H9 (cell line): ENCODE measurements around the gene MMP25. TPM values are rescaled to one million over a fixed set of nuclear protein-coding genes. Genes with fewer than 3 reads are reported as not detected.

Experiments
- DNase-seq: peaks from one replicate; pipeline ENCODE4 v3.0.0-alpha.2; 2017
- H2AFZ ChIP-seq: one replicate; pipeline ENCODE4 v1.6.1; 2013; ENCODE audit warnings: mild to moderate bottlenecking, low read length, control low read depth, moderate library complexity
- H2AK5ac ChIP-seq: 2 replicates; pipeline ENCODE4 v1.6.1; 2013; ENCODE audit warnings: low read length, control low read depth, mixed read lengths; ENCODE audit not compliant: insufficient read length
- H2BK120ac ChIP-seq: one replicate; pipeline ENCODE4 v1.6.1; 2013; ENCODE audit warnings: low read depth, mild to moderate bottlenecking, low read length, control low read depth, inconsistent platforms; ENCODE audit not compliant: poor library complexity, severe bottlenecking
- H2BK12ac ChIP-seq: 2 replicates; pipeline ENCODE4 v1.6.1; 2013; ENCODE audit warnings: low read length, control low read depth, mixed read lengths, low read depth; ENCODE audit not compliant: insufficient read length
- H2BK15ac ChIP-seq: 2 replicates; pipeline ENCODE4 v1.6.1; 2013; ENCODE audit warnings: low read depth, low read length, control low read depth
- H2BK20ac ChIP-seq: one replicate; pipeline ENCODE4 v1.6.1; 2013; ENCODE audit warnings: low read depth, mild to moderate bottlenecking, low read length, control low read depth, inconsistent platforms; ENCODE audit not compliant: poor library complexity, severe bottlenecking
- H2BK5ac ChIP-seq: 2 replicates; pipeline ENCODE4 v1.6.1; 2013; ENCODE audit warnings: low read length, control low read depth, mixed read lengths; ENCODE audit not compliant: insufficient read length
- H3K14ac ChIP-seq: 2 replicates; pipeline ENCODE4 v1.6.1; 2013; ENCODE audit warnings: low read length, control low read depth; ENCODE audit not compliant: insufficient read depth
- H3K18ac ChIP-seq: 2 replicates; pipeline ENCODE4 v1.6.1; 2013; ENCODE audit warnings: low read depth, mild to moderate bottlenecking, mixed read lengths, low read length, control low read depth; ENCODE audit not compliant: insufficient read length
- H3K23ac ChIP-seq: 2 replicates; pipeline ENCODE4 v1.6.1; 2013; ENCODE audit warnings: low read length, control low read depth, mixed read lengths, low read depth; ENCODE audit not compliant: insufficient read length
- H3K23me2 ChIP-seq: 2 replicates; pipeline ENCODE4 v1.6.1; 2013; ENCODE audit warnings: low read depth, mild to moderate bottlenecking, mixed read lengths, low read length, control low read depth; ENCODE audit not compliant: insufficient read length, poor library complexity, severe bottlenecking
- H3K27ac ChIP-seq: 2 replicates; pipeline ENCODE4 v1.5.1; 2013; ENCODE audit warnings: low read length, control low read depth, mixed read lengths, low read depth; ENCODE audit not compliant: insufficient read length
- H3K27me3 ChIP-seq: 2 replicates; pipeline ENCODE4 v1.6.1; 2013; ENCODE audit warnings: low read length, control low read depth, inconsistent platforms; ENCODE audit not compliant: insufficient read depth
- H3K4ac ChIP-seq: 2 replicates; pipeline ENCODE4 v1.6.1; 2013; ENCODE audit warnings: low read depth, mild to moderate bottlenecking, control low read depth, inconsistent platforms, low read length, moderate library complexity
- H3K4me1 ChIP-seq: 2 replicates; pipeline ENCODE4 v1.6.1; 2013; ENCODE audit warnings: low read length, control low read depth, inconsistent platforms; ENCODE audit not compliant: insufficient read depth
- H3K4me2 ChIP-seq: 2 replicates; pipeline ENCODE4 v1.6.1; 2013; ENCODE audit warnings: low read length, control low read depth, mixed read lengths; ENCODE audit not compliant: insufficient read length, insufficient read depth
- H3K56ac ChIP-seq: 2 replicates; pipeline ENCODE4 v1.6.1; 2013; ENCODE audit warnings: low read depth, mild to moderate bottlenecking, mixed read lengths, low read length, control low read depth; ENCODE audit not compliant: insufficient read length
- H3K79me1 ChIP-seq: 2 replicates; pipeline ENCODE4 v1.6.1; 2013; ENCODE audit warnings: low read depth, mild to moderate bottlenecking, moderate library complexity, low read length, control low read depth, inconsistent platforms; ENCODE audit not compliant: insufficient read depth, poor library complexity, severe bottlenecking
- H3K79me2 ChIP-seq: 2 replicates; pipeline ENCODE4 v1.6.1; 2013; ENCODE audit warnings: low read length, control low read depth, inconsistent platforms; ENCODE audit not compliant: insufficient read depth
- H3K9ac ChIP-seq: 2 replicates; pipeline ENCODE4 v1.6.1; 2013; ENCODE audit warnings: low read length, control low read depth, mixed read lengths; ENCODE audit not compliant: insufficient read length; ENCODE audit errors: extremely low read depth
- H3K9me3 ChIP-seq: one replicate; pipeline ENCODE4 v1.6.1; 2013; ENCODE audit warnings: low read depth, low read length, inconsistent platforms; ENCODE audit not compliant: control insufficient read depth
- H3T11ph ChIP-seq: one replicate; pipeline ENCODE4 v1.6.1; 2013; ENCODE audit warnings: mild to moderate bottlenecking, low read length, control low read depth, inconsistent platforms
- H4K20me1 ChIP-seq: one replicate; pipeline ENCODE4 v1.6.1; 2013; ENCODE audit not compliant: control insufficient read depth, insufficient read length, insufficient read depth
- H4K5ac ChIP-seq: 2 replicates; pipeline ENCODE4 v1.6.1; 2013; ENCODE audit warnings: low read depth, mild to moderate bottlenecking, mixed read lengths, low read length, control low read depth; ENCODE audit not compliant: insufficient read length
- H4K8ac ChIP-seq: replicated peaks from 2 replicates; pipeline ENCODE4 v1.6.1; 2013; ENCODE audit warnings: low read length, control low read depth, mixed read lengths, low read depth; ENCODE audit not compliant: insufficient read length
- H4K91ac ChIP-seq: 2 replicates; pipeline ENCODE4 v1.6.1; 2013; ENCODE audit warnings: low read depth, mild to moderate bottlenecking, moderate library complexity, mixed read lengths, low read length, control low read depth; ENCODE audit not compliant: insufficient read length
- H3K27ac Mint-ChIP-seq, 3 experiments: 2 replicates in 2 of 3; 3 replicates in 1 of 3; pipeline ENCODE4 v1.8.0; 2020 to 2021; ENCODE audit warnings: mixed read lengths in 3 of 3, mild to moderate bottlenecking in 1 of 3, moderate library complexity in 1 of 3
- H3K27me3 Mint-ChIP-seq: 2 replicates; pipeline ENCODE4 v1.8.0; 2021; ENCODE audit warnings: low read depth, mild to moderate bottlenecking, moderate library complexity, mixed read lengths
- H3K36me3 Mint-ChIP-seq, 3 experiments: 2 replicates in 2 of 3; 3 replicates in 1 of 3; pipeline ENCODE4 v1.8.0; 2020 to 2021; ENCODE audit warnings: low read depth in 3 of 3, mixed read lengths in 3 of 3; ENCODE audit not compliant: insufficient read depth in 1 of 3
- H3K4me1 Mint-ChIP-seq, 2 experiments: 2 replicates each; pipeline ENCODE4 v1.8.0; 2020; ENCODE audit warnings: mixed read lengths in 2 of 2
- H3K4me3 Mint-ChIP-seq, 2 experiments: 2 replicates in 1 of 2; 3 replicates in 1 of 2; pipeline ENCODE4 v1.8.0; 2020 to 2021; ENCODE audit warnings: mild to moderate bottlenecking in 2 of 2, mixed read lengths in 2 of 2, moderate library complexity in 1 of 2
- H3K9me3 Mint-ChIP-seq, 2 experiments: 2 replicates in 1 of 2; 3 replicates in 1 of 2; pipeline ENCODE4 v1.8.0; 2020; ENCODE audit warnings: mild to moderate bottlenecking in 2 of 2, mixed read lengths in 2 of 2, moderate library complexity in 1 of 2
- CTCF ChIP-seq: fragments of 200-600 bp; sonication (generic); conservative IDR thresholded peaks from 3 replicates; pipeline ENCODE4 v1.8.0; 2021; ENCODE audit warnings: antibody characterized with exemption, mild to moderate bottlenecking
- WGBS: extraction: QIAGEN DNeasy Blood & Tissue Kit; methylation state at CpG from one replicate; pipeline ENCODE4 v1.1.7; 2013; ENCODE audit warnings: missing lambda C conversion rate, low lambda C conversion rate, mixed read lengths; ENCODE audit not compliant: insufficient read length; ENCODE audit errors: extremely low coverage; 5-methylcytosine and 5-hydroxymethylcytosine counted together
- total RNA-seq: library from RNA; stranded (reverse); gene quantifications from 2 replicates; pipeline ENCODE4 v1.2.1, GENCODE V29; 2021

MMP25 gene
- total RNA-seq, 1 experiment from 2014 or later: 13.5 TPM

GRCh38 chr16:3013491-3013951 lies 32.8 kb upstream of the MMP25 start:
- peak; percentile 32; the same call in 2 of the 3 replicates for TF ChIP-seq CTCF
- no peak overlapping the region for H3K23ac ChIP-seq
- no peak overlapping the region for H3K4me2 ChIP-seq
- H4K8ac ChIP-seq: no peak overlapping the region
- no peak overlapping the region for H2BK20ac ChIP-seq
- no peaks in the 10 kb centered on the region for H4K20me1 ChIP-seq
- H3K23me2 ChIP-seq: peaks cover 20% of the 10 kb centered on the region
- no peaks in the 10 kb centered on the region for H3K9me3 Mint-ChIP-seq
- H3K27me3 ChIP-seq: no peaks in the 10 kb centered on the region
- H2AFZ ChIP-seq: no peak overlapping the region
- WGBS: no CpG with 5 or more reads among the region's 27 CpGs
- peaks cover 21 to 32% (median 30%) of the 10 kb centered on the region in 3 experiments for H3K36me3 Mint-ChIP-seq
- H2BK120ac ChIP-seq: no peak overlapping the region
- peaks cover 9% of the 10 kb centered on the region; the same call in 1 of the 2 replicates for H3K79me2 ChIP-seq
- no peak overlapping the region for H2AK5ac ChIP-seq
- H3K27ac ChIP-seq: no peak overlapping the region
- DNase-seq: peak; percentile 66
- H3T11ph ChIP-seq: no peak overlapping the region
- no peak overlapping the region; the same call in 1 of the 2 replicates for H3K14ac ChIP-seq
- H4K5ac ChIP-seq: no peak overlapping the region
- peak overlapping the region; percentile 19 to 79; a peak in 3 of 5 replicates for H3K4me3 Mint-ChIP-seq
- peak overlapping the region in 2 of 3 experiments; percentile 57 to 58; a peak in 2 of 7 replicates for H3K27ac Mint-ChIP-seq
- H2BK12ac ChIP-seq: no peak overlapping the region
- no peaks in the 10 kb centered on the region for H3K9me3 ChIP-seq
- no peak overlapping the region for H3K4ac ChIP-seq
- no peak overlapping the region for H3K18ac ChIP-seq
- no peak overlapping the region for H2BK5ac ChIP-seq
- peaks cover 51 to 80% of the 10 kb centered on the region in 2 experiments for H3K4me1 Mint-ChIP-seq
- no peaks in the 10 kb centered on the region; the same call in 1 of the 2 replicates for H3K4me1 ChIP-seq
- no peak overlapping the region for H4K91ac ChIP-seq
- no peak overlapping the region for H2BK15ac ChIP-seq
- no peak overlapping the region for H3K9ac ChIP-seq
- peaks cover 6% of the 10 kb centered on the region for H3K27me3 Mint-ChIP-seq
- H3K56ac ChIP-seq: no peak overlapping the region
- no peaks in the 10 kb centered on the region for H3K79me1 ChIP-seq
